K562 (cell line): ENCODE data around the gene IFT22.
A peak's percentile ranks its signal among the peaks of the same experiment; 100 is the strongest.

Source experiments
- HDAC3 ChIP-seq: fragments of 450-650 bp; IDR thresholded peaks from 2 replicates; pipeline ENCODE4 v1.6.1; 2018; ENCODE audit warnings: borderline replicate concordance, mild to moderate bottlenecking, moderate library complexity; ENCODE audit not compliant: partially characterized antibody
- HMG20A ChIP-seq: fragments of 450-650 bp; formaldehyde crosslinking; conservative IDR thresholded peaks from 2 replicates; pipeline ENCODE4 v1.4.0; 2020; ENCODE audit warnings: mild to moderate bottlenecking, mixed read lengths
- KLF1 ChIP-seq: fragments of 450-650 bp; IDR thresholded peaks from 2 replicates; pipeline ENCODE4 v1.6.1; 2016; ENCODE audit warnings: missing genetic modification characterization, missing compliant biosample characterization
- L3MBTL2 ChIP-seq: fragments of 450-650 bp; IDR thresholded peaks from 2 replicates; pipeline ENCODE4 v1.6.1; 2016; ENCODE audit warnings: mild to moderate bottlenecking, moderate library complexity
- MAX ChIP-seq: sonication (generic); formaldehyde crosslinking; IDR thresholded peaks from 2 replicates; pipeline ENCODE4 v1.9.0; 2022; ENCODE audit warnings: mild to moderate bottlenecking, missing genetic modification reagents
- POLR2AphosphoS2 ChIP-seq: IDR thresholded peaks from 2 replicates; pipeline ENCODE4 v1.6.1; 2012; ENCODE audit warnings: low read length, improper control_type of control experiment
- POLR2AphosphoS5 ChIP-seq: IDR thresholded peaks from 2 replicates; pipeline ENCODE4 v1.6.1; 2011; ENCODE audit warnings: mild to moderate bottlenecking, low read depth, low read length, moderate library complexity; ENCODE audit not compliant: control insufficient read depth, insufficient read depth
- SRSF7 ChIP-seq: fragments of 200-400 bp; formaldehyde crosslinking; optimal IDR thresholded peaks from 2 replicates; pipeline ENCODE3; 2017; ENCODE audit warnings: mild to moderate bottlenecking, low read depth, low read length
- TCF7L2 ChIP-seq: fragments of 150-350 bp; IDR thresholded peaks from 2 replicates; pipeline ENCODE4 v1.6.1; 2016; ENCODE audit warnings: low read depth, mild to moderate bottlenecking, low read length, moderate library complexity
- ZBED1 ChIP-seq: IDR thresholded peaks from 2 replicates; pipeline ENCODE4 v1.6.1; 2014
- ZNF140 ChIP-seq: fragments of 250-450 bp; sonication (Bioruptor Pico); IDR thresholded peaks from 2 replicates; pipeline ENCODE4 v1.8.0; 2021; ENCODE audit warnings: moderate library complexity, mild to moderate bottlenecking, inconsistent platforms
- ZNF589 ChIP-seq: fragments of 200-800 bp; sonication (Bioruptor generic); IDR thresholded peaks from 2 replicates; pipeline ENCODE4 v1.6.1; 2016; ENCODE audit warnings: low read depth, missing genetic modification characterization, missing compliant biosample characterization
- TF ChIP-seq, protein P1 (sequence below): sonication (generic); formaldehyde crosslinking; IDR thresholded peaks from 2 replicates; pipeline ENCODE4 v1.8.0; 2022; ENCODE audit warnings: mild to moderate bottlenecking, missing genetic modification reagents

GRCh38 chr7:101308245-101309085 lies 13.1 kb downstream of the IFT22 start:
- TF ChIP-seq SRSF7 (no peak), ZNF589 (no peak), POLR2AphosphoS2 (no peak), POLR2AphosphoS5 (peak; percentile 58; the same call in 1 of the 2 replicates), ZBED1 (no peak), HMG20A (CRISPR knock-in tag) (no peak), ZNF140 (CRISPR knock-in tag) (no peak), MAX (CRISPR knock-in tag) (peak; percentile 62), L3MBTL2 (no peak; the same call in none of the 2 replicates), KLF1 (tag) (no peak), HDAC3 (no peak), TCF7L2 (no peak)
- TF ChIP-seq, protein P1, sequence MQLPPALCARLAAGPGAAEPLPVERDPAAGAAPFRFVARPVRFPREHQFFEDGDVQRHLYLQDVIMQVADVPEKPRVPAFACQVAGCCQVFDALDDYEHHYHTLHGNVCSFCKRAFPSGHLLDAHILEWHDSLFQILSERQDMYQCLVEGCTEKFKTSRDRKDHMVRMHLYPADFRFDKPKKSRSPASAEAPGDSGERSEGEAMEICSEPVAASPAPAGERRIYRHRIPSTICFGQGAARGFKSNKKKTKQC: no peak; the same call in 1 of the 2 replicates
